Common myeloid progenitor, CD34-positive (primary cell): ENCODE results near the gene HOXD4.

Experiments
- CTCF ChIA-PET: fragments of 350-600 bp; sonication (Branson Sonifier 250); formaldehyde crosslinking; loops from one replicate; lab custom pipeline; 2021; ENCODE audit warnings: antibody characterized with exemption; lab: Charles Lee
- POLR2A ChIA-PET: fragments of 350-600 bp; sonication (Branson Sonifier 250); formaldehyde crosslinking; loops from one replicate; lab custom pipeline; 2021; ENCODE audit warnings: antibody characterized with exemption; lab: Charles Lee
- DNase-seq, 3 donors: peaks; one replicate each; pipeline versions ENCODE4 v3.0.0 to v3.0.0-alpha.2; 2013
- H3K27ac ChIP-seq, 2 experiments: 1 replicate in 1 of 2; 2 replicates in 1 of 2; pipeline ENCODE4 v1.7.0; 2013; ENCODE audit warnings: inconsistent platforms in 2 of 2, low read length in 2 of 2, mild to moderate bottlenecking in 2 of 2, low read depth in 1 of 2, moderate library complexity in 1 of 2; ENCODE audit not compliant: severe bottlenecking in 2 of 2, insufficient read depth in 1 of 2, poor library complexity in 1 of 2
- H3K27me3 ChIP-seq, 5 experiments: replicated peaks in 2 of 5; 1 replicate in 3 of 5; 2 replicates in 2 of 5; pipeline versions ENCODE4 v1.6.1 to v1.7.0; 2013; ENCODE audit warnings: low read length in 4 of 5, mild to moderate bottlenecking in 2 of 5, moderate library complexity in 2 of 5, inconsistent platforms in 1 of 5; ENCODE audit not compliant: insufficient read depth in 5 of 5, control insufficient read depth in 4 of 5
- H3K36me3 ChIP-seq, 4 experiments: 1 replicate in 2 of 4; 2 replicates in 2 of 4; pipeline versions ENCODE4 v1.6.1 to v1.7.0; 2013; ENCODE audit warnings: low read length in 3 of 4, control low read depth in 1 of 4, mild to moderate bottlenecking in 1 of 4; ENCODE audit not compliant: control insufficient read depth in 4 of 4, insufficient read depth in 4 of 4
- H3K4me1 ChIP-seq, 4 experiments: 1 replicate in 3 of 4; 2 replicates in 1 of 4; pipeline versions ENCODE4 v1.6.1 to v1.7.1; 2013; ENCODE audit warnings: low read length in 3 of 4, mild to moderate bottlenecking in 3 of 4, control low read depth in 1 of 4, inconsistent platforms in 1 of 4, moderate library complexity in 1 of 4; ENCODE audit not compliant: control insufficient read depth in 4 of 4, insufficient read depth in 4 of 4; ENCODE audit errors: control extremely low read depth in 1 of 4
- H3K4me3 ChIP-seq, 7 experiments: 1 replicate in 4 of 7; 2 replicates in 3 of 7; pipeline versions ENCODE4 v1.5.1 to v1.7.0; 2013; ENCODE audit warnings: mild to moderate bottlenecking in 7 of 7, low read length in 6 of 7, moderate library complexity in 6 of 7, inconsistent platforms in 2 of 7, low read depth in 2 of 7, control low read depth in 1 of 7; ENCODE audit not compliant: insufficient read depth in 4 of 7, control insufficient read depth in 1 of 7; ENCODE audit errors: extremely low read depth in 1 of 7
- H3K9me3 ChIP-seq, 5 experiments: 1 replicate in 4 of 5; 2 replicates in 1 of 5; pipeline versions ENCODE4 v1.6.1 to v1.7.1; 2013; ENCODE audit warnings: low read length in 4 of 5, mild to moderate bottlenecking in 2 of 5, inconsistent platforms in 1 of 5, low read depth in 1 of 5, moderate library complexity in 1 of 5; ENCODE audit not compliant: control insufficient read depth in 4 of 5, insufficient read depth in 2 of 5; ENCODE audit errors: control extremely low read depth in 1 of 5
- WGBS: methylation state at CpG from one replicate; pipeline ENCODE4 v1.1.5; 2013; ENCODE audit not compliant: insufficient coverage; 5-methylcytosine and 5-hydroxymethylcytosine counted together

HOXD4 gene

GRCh38 chr2:176154576-176155252 lies 3.4 kb downstream of the HOXD4 start:
- H3K9me3 ChIP-seq, result peaks cover 0 to 3% (median 0%) of the 10 kb centered on the region in 5 experiments
- WGBS, result 44% methylated on average over 7 of the region's 11 CpGs
- H3K4me3 ChIP-seq, result no peak overlapping the region
- H3K36me3 ChIP-seq, result no peaks in the 10 kb centered on the region
- H3K27me3 ChIP-seq, result peaks cover 14 to 100% (median 61%) of the 10 kb centered on the region in 5 experiments
- DNase-seq, result no peak
- peaks cover 0 to 13% (median 4%) of the 10 kb centered on the region in 4 experiments for H3K4me1 ChIP-seq
- no peak overlapping the region for H3K27ac ChIP-seq
- ChIA-PET POLR2A (no interaction called here), CTCF (interaction anchor here (0.8 to 2.4 kb wide), 7 partner anchors 10 to 492 kb away, joined by 3 to 13 read pairs (median 4); no protein-coding TSS in a partner anchor)

- Histone ChIP-seq H3K4me1 (peaks cover 0 to 15% (median 5%) of the 10 kb centered on the region in 4 experiments), H3K27ac (no peak overlapping the region), H3K9me3 (peaks cover 0 to 3% (median 0%) of the 10 kb centered on the region in 5 experiments), H3K27me3 (peaks cover 14 to 100% (median 57%) of the 10 kb centered on the region in 5 experiments), H3K4me3 (no peak overlapping the region), H3K36me3 (no peaks in the 10 kb centered on the region)
- no peak for DNase-seq
- WGBS, result 14% methylated on average over 5 of the region's 6 CpGs
- POLR2A ChIA-PET, result no interaction called here
- CTCF ChIA-PET, result interaction anchor here (0.8 to 2.4 kb wide), 8 partner anchors 11 to 496 kb away, joined by 3 to 13 read pairs (median 4); no protein-coding TSS in a partner anchor
These were observed 4.2 kb downstream of the HOXD4 start for GRCh38 chr2:176155356-176156044.

- CTCF ChIA-PET, result interaction anchor here (0.6 to 2.4 kb wide), 3 partner anchors 16 to 495 kb away, joined by 3 to 13 read pairs (median 5); no protein-coding TSS in a partner anchor
- no peak for DNase-seq
- Histone ChIP-seq H3K4me3 (no peak overlapping the region), H3K36me3 (no peaks in the 10 kb centered on the region), H3K9me3 (peaks cover 0 to 2% (median 0%) of the 10 kb centered on the region in 5 experiments), H3K27me3 (peaks cover 14 to 100% (median 61%) of the 10 kb centered on the region in 5 experiments), H3K4me1 (peaks cover 0 to 15% (median 5%) of the 10 kb centered on the region in 4 experiments), H3K27ac (no peak overlapping the region)
- 43% methylated on average over 5 of the region's 8 CpGs for WGBS
- POLR2A ChIA-PET, result no interaction called here
These were observed 5.0 kb downstream of the HOXD4 start for GRCh38 chr2:176156301-176156806.

- Histone ChIP-seq H3K4me3 (no peak within 1 kb of the TSS), H3K9me3 (peaks cover 0 to 6% (median 0%) of the 10 kb centered on the region in 5 experiments), H3K4me1 (peaks cover 0 to 13% (median 3%) of the 10 kb centered on the region in 4 experiments), H3K27me3 (peaks cover 14 to 100% (median 64%) of the 10 kb centered on the region in 5 experiments), H3K36me3 (no peaks in the 10 kb centered on the region), H3K27ac (no peak within 1 kb of the TSS)
- WGBS, result 4% methylated on average over 33 of the region's 48 CpGs
- POLR2A ChIA-PET, result no interaction called here
- CTCF ChIA-PET, result no interaction called here
- DNase-seq, result no peak
These were observed 5.6 kb downstream of the HOXD4 start, which contains the start of gene HOXD3 for GRCh38 chr2:176156807-176157498. HOXD3 (plus strand) TSS chr2:176157307; CDS start chr2:176169115, 11,808 bp downstream.

- 5% methylated on average over 32 of the region's 43 CpGs for WGBS
- Histone ChIP-seq H3K27ac (no peak overlapping the region), H3K36me3 (no peaks in the 10 kb centered on the region), H3K27me3 (peaks cover 14 to 100% (median 67%) of the 10 kb centered on the region in 5 experiments), H3K4me1 (peaks cover 0 to 7% (median 3%) of the 10 kb centered on the region in 4 experiments), H3K4me3 (no peak overlapping the region), H3K9me3 (peaks cover 0 to 10% (median 0%) of the 10 kb centered on the region in 5 experiments)
- CTCF ChIA-PET, result interaction anchor here (1.0 kb wide), 1 partner anchor 9 kb away, joined by 3 read pairs; no protein-coding TSS in a partner anchor
- POLR2A ChIA-PET, result no interaction called here
- DNase-seq, result peak in 1 of 3 donors; percentile 41
These were observed 6.3 kb downstream of the HOXD4 start for GRCh38 chr2:176157499-176158185.

GRCh38 chr2:176158186-176158591 lies 6.8 kb downstream of the HOXD4 start:
- peaks cover 0 to 7% (median 3%) of the 10 kb centered on the region in 4 experiments for H3K4me1 ChIP-seq
- H3K27me3 ChIP-seq, result peaks cover 14 to 100% (median 69%) of the 10 kb centered on the region in 5 experiments
- no peak overlapping the region for H3K4me3 ChIP-seq
- WGBS, result 4% methylated on average over 10 of the region's 22 CpGs
- H3K27ac ChIP-seq, result no peak overlapping the region
- H3K9me3 ChIP-seq, result peaks cover 0 to 10% (median 0%) of the 10 kb centered on the region in 5 experiments
- CTCF ChIA-PET, result interaction anchor here (1.0 kb wide), 1 partner anchor 9 kb away, joined by 3 read pairs; no protein-coding TSS in a partner anchor
- H3K36me3 ChIP-seq, result no peaks in the 10 kb centered on the region
- DNase-seq, result no peak
- POLR2A ChIA-PET, result no interaction called here
